Measurements from ENCODE around the gene WNK2. TPM values are rescaled to one million over a fixed set of nuclear protein-coding genes. Genes with fewer than 3 reads are reported as not detected.

Gene WNK2
- total and polyA plus RNA-seq, 12 donors, result 16.6 to 236 (median 178) TPM

DNA sequence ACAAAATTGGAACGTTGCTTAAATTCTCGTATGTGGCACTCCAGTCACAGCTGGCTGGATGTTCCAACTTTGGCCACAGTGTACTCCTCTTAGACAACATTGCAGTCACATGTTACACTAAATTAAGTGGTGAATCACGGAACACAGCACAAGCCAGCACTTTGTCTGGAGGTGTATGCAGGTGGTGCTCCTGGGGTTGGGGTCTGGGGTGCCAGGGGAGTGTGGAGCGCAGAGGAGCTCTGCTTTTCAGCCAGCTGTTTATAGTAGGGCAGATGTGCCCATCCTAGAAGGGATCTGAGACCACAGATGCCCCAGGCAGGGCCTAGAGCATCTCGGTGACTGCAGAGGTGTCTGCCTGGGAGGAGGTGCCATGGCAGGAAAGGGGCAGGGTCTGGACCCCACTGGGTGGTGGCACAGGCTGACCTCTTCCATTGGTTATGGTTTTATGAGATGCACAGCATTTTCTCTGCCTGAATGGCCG, 82.6 kb downstream of the WNK2 start:
- peaks cover 0 to 53% (median 3%) of the 10 kb centered on the region in 9 donors for H3K36me3 ChIP-seq
- peaks cover 0 to 34% (median 11%) of the 10 kb centered on the region in 9 donors for H3K4me1 ChIP-seq
- no peak overlapping the region for H3K27ac ChIP-seq
- peaks cover 0 to 6% (median 0%) of the 10 kb centered on the region in 7 donors for H3K27me3 ChIP-seq
- TF ChIP-seq, protein P1, sequence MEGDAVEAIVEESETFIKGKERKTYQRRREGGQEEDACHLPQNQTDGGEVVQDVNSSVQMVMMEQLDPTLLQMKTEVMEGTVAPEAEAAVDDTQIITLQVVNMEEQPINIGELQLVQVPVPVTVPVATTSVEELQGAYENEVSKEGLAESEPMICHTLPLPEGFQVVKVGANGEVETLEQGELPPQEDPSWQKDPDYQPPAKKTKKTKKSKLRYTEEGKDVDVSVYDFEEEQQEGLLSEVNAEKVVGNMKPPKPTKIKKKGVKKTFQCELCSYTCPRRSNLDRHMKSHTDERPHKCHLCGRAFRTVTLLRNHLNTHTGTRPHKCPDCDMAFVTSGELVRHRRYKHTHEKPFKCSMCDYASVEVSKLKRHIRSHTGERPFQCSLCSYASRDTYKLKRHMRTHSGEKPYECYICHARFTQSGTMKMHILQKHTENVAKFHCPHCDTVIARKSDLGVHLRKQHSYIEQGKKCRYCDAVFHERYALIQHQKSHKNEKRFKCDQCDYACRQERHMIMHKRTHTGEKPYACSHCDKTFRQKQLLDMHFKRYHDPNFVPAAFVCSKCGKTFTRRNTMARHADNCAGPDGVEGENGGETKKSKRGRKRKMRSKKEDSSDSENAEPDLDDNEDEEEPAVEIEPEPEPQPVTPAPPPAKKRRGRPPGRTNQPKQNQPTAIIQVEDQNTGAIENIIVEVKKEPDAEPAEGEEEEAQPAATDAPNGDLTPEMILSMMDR (IDR thresholded peaks at IDR 0.05), result no peak
- WGBS, 2 donors, result 74% methylated on average over 6 of the region's 6 CpGs
- H3K9me3 ChIP-seq, result peaks cover 0 to 6% (median 0%) of the 10 kb centered on the region in 11 donors
- intact Hi-C loops (cut with DNase I), result no loop called here
- ATAC-seq, result peak in 1 of 8 donors; percentile 40
- DNase-seq, result no peak
- no peak overlapping the region for H3K4me3 ChIP-seq

DNA sequence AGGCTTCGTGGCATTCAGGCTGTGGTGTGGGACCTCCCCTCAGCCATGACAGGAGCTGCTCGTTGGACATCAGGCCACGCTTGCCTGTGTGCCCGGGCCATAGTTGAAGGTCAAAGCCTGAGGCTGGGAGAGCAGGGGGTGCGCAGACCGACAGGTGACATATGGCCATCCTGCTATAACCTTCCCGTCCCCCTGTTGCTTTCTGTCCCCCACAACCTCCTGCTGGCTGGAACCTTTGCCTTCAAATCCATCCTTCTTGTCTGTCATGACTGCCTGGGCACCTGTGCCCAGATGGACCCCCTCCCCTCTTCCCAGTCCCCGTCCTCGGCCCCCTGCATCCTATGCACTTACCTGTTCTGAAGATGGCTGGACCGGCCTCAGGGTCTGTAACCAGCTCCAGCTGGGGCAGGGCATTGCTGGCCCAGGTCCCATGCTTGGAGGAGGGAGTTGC, 83.2 kb downstream of the WNK2 start:
- no peak overlapping the region for H3K27ac ChIP-seq
- intact Hi-C loops (cut with DNase I), result no loop called here
- no peak overlapping the region for H3K4me3 ChIP-seq
- peaks cover 0 to 28% (median 11%) of the 10 kb centered on the region in 9 donors for H3K4me1 ChIP-seq
- TF ChIP-seq, protein P1 (IDR thresholded peaks at IDR 0.05), result no peak
- peaks cover 0 to 6% (median 0%) of the 10 kb centered on the region in 11 donors for H3K9me3 ChIP-seq
- peaks cover 0 to 6% (median 0%) of the 10 kb centered on the region in 7 donors for H3K27me3 ChIP-seq
- DNase-seq (no peak), ATAC-seq (no peak)
- 78 to 84% methylated on average over 10 of the region's 10 CpGs for WGBS, 2 donors
- peaks cover 0 to 53% (median 3%) of the 10 kb centered on the region in 9 donors for H3K36me3 ChIP-seq

DNA sequence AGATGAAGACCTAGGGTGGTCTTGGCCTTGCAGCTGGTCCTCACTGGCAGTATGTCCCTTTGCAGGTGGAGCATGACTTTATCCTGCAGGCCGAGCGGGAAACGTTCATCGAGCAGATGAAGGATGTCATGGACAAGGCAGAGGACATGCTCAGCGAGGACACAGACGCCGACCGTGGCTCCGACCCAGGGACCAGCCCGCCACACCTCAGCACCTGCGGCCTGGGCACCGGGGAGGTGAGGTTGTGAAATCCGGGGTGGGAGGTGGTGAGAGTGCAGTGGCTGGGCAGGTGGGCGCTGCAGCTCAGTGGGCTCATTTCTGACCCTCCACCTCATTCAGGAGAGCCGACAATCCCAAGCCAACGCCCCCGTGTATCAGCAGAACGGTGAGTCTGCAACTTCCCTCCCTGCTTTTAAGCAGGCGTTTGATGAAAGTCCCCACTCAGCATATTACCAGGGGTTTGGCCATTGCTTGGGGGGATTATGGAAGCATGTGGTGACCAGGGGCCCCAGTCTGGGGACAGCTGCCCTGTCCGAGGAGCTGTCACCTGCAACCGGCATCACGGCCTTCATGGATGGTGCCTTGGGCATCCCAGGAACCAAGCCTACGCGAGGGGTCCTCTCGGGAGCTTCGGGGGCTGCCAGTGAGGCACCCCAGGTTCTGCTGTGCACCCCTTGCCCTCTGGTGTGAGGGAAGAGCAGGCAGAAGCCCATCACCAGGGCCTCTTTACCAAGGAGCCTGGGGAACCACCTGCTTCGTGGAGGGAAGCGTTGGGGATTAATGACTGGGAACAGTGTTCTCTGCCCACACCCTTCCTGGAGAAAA, 84.0 kb downstream of the WNK2 start:
- Histone ChIP-seq H3K27ac (no peak overlapping the region), H3K4me1 (peaks cover 0 to 20% (median 6%) of the 10 kb centered on the region in 9 donors), H3K36me3 (peaks cover 0 to 53% (median 3%) of the 10 kb centered on the region in 9 donors), H3K27me3 (peaks cover 0 to 6% (median 0%) of the 10 kb centered on the region in 7 donors), H3K9me3 (peaks cover 0 to 6% (median 0%) of the 10 kb centered on the region in 11 donors), H3K4me3 (no peak overlapping the region)
- DNase-seq (no peak), ATAC-seq (no peak)
- WGBS, 2 donors, result 89 to 91% methylated on average over 28 of the region's 28 CpGs
- intact Hi-C loops (cut with DNase I), result no loop called here
- TF ChIP-seq, protein P1 (IDR thresholded peaks at IDR 0.05), result no peak

DNA sequence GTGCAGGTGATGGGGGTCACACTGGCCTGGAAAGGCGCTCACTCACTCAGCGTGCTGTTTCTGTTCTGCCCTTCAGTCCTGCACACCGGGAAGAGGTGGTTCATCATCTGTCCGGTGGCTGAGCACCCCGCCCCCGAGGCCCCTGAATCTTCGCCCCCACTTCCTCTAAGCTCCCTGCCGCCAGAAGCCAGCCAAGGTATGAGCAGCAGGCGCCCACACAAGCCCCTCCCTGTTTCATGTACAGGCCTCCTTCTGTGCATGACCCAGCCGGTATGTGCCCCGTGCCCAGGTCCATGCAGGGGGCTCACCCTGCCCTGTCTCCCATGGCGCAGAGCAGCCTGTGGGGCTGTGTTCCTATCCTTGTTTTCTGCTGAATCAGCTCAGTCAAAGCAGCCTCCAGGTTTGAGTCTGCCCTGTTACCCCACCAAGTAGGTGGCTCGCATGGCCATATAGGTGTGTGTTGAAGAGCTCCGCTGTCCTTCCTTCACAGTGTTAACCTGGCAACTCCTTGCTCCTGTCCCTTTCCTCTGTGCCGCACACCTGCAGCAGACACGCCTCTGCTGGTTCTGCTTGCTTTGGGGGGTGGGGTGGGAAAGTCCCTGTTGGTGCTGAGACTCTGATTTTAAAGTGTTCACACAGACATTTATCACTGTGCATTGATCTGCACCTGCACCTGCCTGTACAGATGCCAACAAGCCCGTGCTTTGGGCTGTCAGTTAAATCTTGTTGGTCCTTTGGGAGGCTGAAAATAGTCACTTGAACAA, 84.8 kb downstream of the WNK2 start:
- ATAC-seq (peak in 1 of 8 donors; percentile 8), DNase-seq (no peak)
- Histone ChIP-seq H3K36me3 (peaks cover 0 to 53% (median 3%) of the 10 kb centered on the region in 9 donors), H3K4me1 (peaks cover 0 to 17% (median 4%) of the 10 kb centered on the region in 9 donors), H3K4me3 (no peak overlapping the region), H3K9me3 (peaks cover 0 to 8% (median 0%) of the 10 kb centered on the region in 11 donors), H3K27me3 (peaks cover 0 to 6% (median 0%) of the 10 kb centered on the region in 7 donors), H3K27ac (no peak overlapping the region)
- WGBS, 2 donors, result 75 to 79% methylated on average over 17 of the region's 17 CpGs
- intact Hi-C loops (cut with DNase I), result no loop called here
- TF ChIP-seq, protein P1 (IDR thresholded peaks at IDR 0.05), result no peak

All from heart right ventricle (tissue), 16 donors.